ENCODE results near the gene HEATR5B. TPM values are rescaled to one million over a fixed set of nuclear protein-coding genes. Genes with fewer than 3 reads are reported as not detected.

Gene HEATR5B
- total and polyA plus RNA-seq, 9 of the 15 experiments (the other 6 are each of a cell fraction or from before 2014, with no cell fraction given): 4.2 to 21.7 (median 12.2) TPM

DNA sequence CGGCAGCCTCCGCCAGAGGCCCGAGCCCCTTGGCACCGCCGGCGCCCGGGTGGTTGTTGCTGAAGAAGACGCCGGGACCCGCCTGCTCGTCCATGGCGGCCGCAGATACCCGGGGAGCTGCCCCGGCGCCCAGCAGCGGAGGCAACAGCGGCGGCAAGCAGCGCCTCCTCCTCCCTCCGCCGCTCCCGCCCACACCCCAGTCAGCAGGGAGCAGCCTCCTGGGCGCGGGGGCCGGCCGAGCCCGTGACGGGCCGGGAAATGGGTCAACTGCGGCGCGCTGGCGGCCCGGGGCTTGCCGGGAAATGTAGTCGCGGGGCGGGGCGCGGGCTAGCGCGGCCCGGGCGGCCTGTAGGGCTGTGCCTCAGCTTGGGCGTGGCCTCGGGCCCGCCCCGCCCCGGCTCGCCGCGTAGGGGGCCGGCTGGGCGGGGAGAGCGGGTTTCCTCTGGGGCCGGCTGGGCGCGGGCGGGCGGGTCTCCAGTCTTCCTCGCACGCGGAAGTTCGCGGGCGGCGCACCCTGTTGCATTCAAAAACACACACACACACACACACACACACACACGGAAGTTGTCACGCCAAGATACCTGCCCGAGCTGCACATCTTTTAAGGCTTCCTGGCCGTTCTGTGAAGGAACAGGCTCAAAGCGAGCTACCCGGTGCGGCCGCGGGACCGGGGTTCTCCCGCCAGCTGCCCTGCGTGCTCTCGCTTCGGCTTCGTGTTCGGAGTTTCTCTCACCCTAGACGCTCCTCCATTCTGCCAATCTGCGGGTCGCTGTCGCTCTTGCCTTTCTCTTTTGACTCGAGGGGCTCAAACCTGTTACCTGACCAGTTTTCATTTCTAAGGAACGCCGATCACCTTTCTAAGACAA lies 117.6 kb downstream of the HEATR5B start, which contains the start of gene STRN (continued):
- TF ChIP-seq, protein P1, sequence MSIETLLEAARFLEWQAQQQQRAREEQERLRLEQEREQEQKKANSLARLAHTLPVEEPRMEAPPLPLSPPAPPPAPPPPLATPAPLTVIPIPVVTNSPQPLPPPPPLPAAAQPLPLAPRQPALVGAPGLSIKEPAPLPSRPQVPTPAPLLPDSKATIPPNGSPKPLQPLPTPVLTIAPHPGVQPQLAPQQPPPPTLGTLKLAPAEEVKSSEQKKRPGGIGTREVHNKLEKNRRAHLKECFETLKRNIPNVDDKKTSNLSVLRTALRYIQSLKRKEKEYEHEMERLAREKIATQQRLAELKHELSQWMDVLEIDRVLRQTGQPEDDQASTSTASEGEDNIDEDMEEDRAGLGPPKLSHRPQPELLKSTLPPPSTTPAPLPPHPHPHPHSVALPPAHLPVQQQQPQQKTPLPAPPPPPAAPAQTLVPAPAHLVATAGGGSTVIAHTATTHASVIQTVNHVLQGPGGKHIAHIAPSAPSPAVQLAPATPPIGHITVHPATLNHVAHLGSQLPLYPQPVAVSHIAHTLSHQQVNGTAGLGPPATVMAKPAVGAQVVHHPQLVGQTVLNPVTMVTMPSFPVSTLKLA (conservative IDR thresholded peaks at IDR 0.05): peak in 1 of 2 experiments; percentile 82; a peak in 3 of 4 replicates
- TF ChIP-seq NCOA4 (IDR thresholded peaks at IDR 0.05; ENCODE audit: partially characterized antibody) (no peak), TARDBP (IDR thresholded peaks at IDR 0.05) (peak; percentile 29; the same call in 1 of the 2 replicates), CHD1 (IDR thresholded peaks at IDR 0.05; ENCODE audit: low read length) (no peak), FOXP1 (CRISPR knock-in tag; IDR thresholded peaks at IDR 0.05) (peak; percentile 89), DPF2 (IDR thresholded peaks at IDR 0.05) (peak; percentile 46; the same call in 1 of the 2 replicates), FIP1L1 (IDR thresholded peaks at IDR 0.05; ENCODE audit: low read depth, low read length, poor library complexity, severe bottlenecking) (no peak), EZH2 (IDR thresholded peaks at IDR 0.05; ENCODE audit: borderline replicate concordance, low read depth, low read length) (no peak), CHD2 (IDR thresholded peaks at IDR 0.05; ENCODE audit: low read depth, low read length) (no peak), ZNF644 (tag; IDR thresholded peaks at IDR 0.05; ENCODE audit: low read depth) (peak; percentile 73; the same call in 1 of the 2 replicates), PTRF (tag; IDR thresholded peaks at IDR 0.05) (no peak), HNRNPL (IDR thresholded peaks at IDR 0.05; ENCODE audit: low read depth, low read length) (no peak), SRSF1 (IDR thresholded peaks at IDR 0.05; ENCODE audit: low read depth, low read length) (no peak), HDGF (IDR thresholded peaks at IDR 0.05) (no peak), HSF4 (CRISPR knock-in tag; IDR thresholded peaks at IDR 0.05; ENCODE audit: borderline replicate concordance) (no peak), ADNP (tag; IDR thresholded peaks at IDR 0.05) (no peak), SOX6 (IDR thresholded peaks at IDR 0.05) (peak; percentile 56; the same call in 1 of the 2 replicates), ZNF778 (CRISPR knock-in tag; IDR thresholded peaks at IDR 0.05) (no peak), ZNF134 (CRISPR knock-in tag; conservative IDR thresholded peaks at IDR 0.05) (no peak), TAL1 (IDR thresholded peaks at IDR 0.05) (peak; percentile 25; the same call in 1 of the 2 replicates), SRSF3 (IDR thresholded peaks at IDR 0.05; ENCODE audit: insufficient read depth, low read length) (no peak)
- TF ChIP-seq, protein P2, sequence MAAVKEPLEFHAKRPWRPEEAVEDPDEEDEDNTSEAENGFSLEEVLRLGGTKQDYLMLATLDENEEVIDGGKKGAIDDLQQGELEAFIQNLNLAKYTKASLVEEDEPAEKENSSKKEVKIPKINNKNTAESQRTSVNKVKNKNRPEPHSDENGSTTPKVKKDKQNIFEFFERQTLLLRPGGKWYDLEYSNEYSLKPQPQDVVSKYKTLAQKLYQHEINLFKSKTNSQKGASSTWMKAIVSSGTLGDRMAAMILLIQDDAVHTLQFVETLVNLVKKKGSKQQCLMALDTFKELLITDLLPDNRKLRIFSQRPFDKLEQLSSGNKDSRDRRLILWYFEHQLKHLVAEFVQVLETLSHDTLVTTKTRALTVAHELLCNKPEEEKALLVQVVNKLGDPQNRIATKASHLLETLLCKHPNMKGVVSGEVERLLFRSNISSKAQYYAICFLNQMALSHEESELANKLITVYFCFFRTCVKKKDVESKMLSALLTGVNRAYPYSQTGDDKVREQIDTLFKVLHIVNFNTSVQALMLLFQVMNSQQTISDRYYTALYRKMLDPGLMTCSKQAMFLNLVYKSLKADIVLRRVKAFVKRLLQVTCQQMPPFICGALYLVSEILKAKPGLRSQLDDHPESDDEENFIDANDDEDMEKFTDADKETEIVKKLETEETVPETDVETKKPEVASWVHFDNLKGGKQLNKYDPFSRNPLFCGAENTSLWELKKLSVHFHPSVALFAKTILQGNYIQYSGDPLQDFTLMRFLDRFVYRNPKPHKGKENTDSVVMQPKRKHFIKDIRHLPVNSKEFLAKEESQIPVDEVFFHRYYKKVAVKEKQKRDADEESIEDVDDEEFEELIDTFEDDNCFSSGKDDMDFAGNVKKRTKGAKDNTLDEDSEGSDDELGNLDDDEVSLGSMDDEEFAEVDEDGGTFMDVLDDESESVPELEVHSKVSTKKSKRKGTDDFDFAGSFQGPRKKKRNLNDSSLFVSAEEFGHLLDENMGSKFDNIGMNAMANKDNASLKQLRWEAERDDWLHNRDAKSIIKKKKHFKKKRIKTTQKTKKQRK (IDR thresholded peaks at IDR 0.05; ENCODE audit: borderline replicate concordance, low read depth, low read length): no peak
